ENCODE data around the gene EED. TPM values are rescaled to one million over a fixed set of nuclear protein-coding genes. Genes with fewer than 3 reads are reported as not detected.
"Not testable (repeated sequence)": the region's sequence is repeated elsewhere in the genome, so short reads cannot be mapped to it uniquely, and the experiment has no call there.

Gene EED
- total RNA-seq, 1 donor from 2014 or later = 12.1 TPM

DNA sequence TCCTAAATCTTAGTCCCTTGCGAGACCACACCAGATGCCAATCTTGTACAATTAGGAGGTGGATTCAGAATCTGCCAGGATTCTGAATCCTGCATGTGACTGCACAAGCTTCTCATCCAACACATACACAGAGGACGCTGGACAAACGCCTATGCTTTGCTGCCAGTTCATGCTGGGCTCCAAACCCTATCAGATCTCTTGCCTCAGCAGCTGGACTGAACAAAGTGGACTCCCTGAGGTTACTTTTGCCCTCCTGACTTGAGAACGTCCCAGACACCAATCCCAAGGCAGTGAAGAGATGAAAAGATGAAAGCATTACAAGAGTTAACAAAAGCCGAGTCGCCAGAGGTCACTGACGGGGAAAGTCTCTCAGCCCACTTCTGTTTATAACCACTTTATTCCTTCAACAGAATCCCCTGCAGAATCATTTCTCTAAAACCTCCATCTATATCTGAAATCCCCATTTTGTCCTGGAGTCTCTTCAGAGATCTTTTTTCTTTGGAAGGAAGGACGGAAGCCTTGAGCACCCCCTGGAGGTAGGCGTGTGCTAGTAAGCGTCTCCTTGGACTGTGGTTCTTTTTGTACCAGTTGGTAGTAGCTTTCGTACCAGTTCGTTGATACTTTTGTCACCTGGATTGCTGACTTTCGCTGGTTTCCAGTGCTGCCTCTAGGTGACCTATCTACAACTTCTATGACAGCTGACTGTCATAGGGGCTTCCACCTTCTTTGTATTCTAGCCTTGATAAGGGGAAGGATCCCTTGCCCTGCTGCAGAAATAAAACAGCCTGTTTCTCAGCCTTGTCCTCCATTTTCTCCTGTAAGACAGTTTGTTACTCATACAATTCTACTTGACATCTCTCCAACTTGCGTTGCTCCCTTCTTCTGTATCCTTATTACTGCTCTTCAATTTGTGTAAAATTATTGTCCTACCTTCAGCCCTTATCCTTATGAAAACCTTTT is 26.1 kb upstream of the EED start:
- peak overlapping the region; percentile 33 for H3K4me3 ChIP-seq (ENCODE audit: low read depth, low read length)
- DNase-seq (ENCODE audit: low read depth) = peak; percentile 36
- TF ChIP-seq, protein P1, sequence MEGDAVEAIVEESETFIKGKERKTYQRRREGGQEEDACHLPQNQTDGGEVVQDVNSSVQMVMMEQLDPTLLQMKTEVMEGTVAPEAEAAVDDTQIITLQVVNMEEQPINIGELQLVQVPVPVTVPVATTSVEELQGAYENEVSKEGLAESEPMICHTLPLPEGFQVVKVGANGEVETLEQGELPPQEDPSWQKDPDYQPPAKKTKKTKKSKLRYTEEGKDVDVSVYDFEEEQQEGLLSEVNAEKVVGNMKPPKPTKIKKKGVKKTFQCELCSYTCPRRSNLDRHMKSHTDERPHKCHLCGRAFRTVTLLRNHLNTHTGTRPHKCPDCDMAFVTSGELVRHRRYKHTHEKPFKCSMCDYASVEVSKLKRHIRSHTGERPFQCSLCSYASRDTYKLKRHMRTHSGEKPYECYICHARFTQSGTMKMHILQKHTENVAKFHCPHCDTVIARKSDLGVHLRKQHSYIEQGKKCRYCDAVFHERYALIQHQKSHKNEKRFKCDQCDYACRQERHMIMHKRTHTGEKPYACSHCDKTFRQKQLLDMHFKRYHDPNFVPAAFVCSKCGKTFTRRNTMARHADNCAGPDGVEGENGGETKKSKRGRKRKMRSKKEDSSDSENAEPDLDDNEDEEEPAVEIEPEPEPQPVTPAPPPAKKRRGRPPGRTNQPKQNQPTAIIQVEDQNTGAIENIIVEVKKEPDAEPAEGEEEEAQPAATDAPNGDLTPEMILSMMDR (conservative IDR thresholded peaks at IDR 0.05; ENCODE audit: low read depth, low read length) = peak; percentile 98

DNA sequence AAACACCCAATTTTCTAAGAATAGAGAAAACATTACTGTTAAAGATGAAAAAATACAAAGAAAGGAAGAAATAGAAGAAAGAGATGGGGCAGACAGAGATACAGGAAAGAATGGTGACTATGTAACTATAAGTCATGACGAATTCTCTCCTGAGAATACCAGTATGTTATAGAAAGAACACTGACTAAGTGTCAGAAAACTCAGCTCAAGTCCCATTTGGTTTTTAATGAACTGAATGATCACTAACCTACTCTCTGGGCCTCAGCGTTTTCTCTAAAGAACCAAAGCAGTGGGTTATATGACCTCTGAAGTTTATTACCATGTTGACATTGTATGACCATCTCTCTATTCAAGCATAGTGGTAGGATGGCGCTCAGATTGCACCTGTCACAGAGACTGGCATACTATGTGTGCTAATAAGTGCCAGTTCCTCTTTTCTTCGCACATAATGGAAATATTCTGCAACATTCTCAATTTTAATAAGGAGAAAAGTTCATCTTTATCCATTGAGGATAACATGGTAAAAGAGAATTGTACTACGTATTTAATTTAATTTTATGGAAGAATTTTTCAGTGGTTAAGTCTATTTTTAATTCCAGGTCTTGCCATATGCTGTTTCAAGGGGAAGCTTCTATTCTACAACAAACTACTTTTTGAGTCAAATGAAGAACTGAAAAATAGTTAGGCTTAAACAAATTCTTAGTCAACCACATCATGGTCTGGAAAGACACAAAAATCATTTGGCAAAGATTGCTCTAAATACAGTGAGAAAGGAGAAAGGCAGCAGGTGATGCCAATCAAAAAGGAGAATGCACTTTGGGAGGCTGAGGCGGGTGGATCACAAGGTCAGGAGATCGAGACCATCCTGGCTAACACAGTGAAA is 25.0 kb upstream of the EED start:
- DNase-seq (ENCODE audit: low read depth) = no peak
- TF ChIP-seq, protein P1 (conservative IDR thresholded peaks at IDR 0.05; ENCODE audit: low read depth, low read length) = no peak
- no peak overlapping the region for H3K4me3 ChIP-seq (ENCODE audit: low read depth, low read length)

DNA sequence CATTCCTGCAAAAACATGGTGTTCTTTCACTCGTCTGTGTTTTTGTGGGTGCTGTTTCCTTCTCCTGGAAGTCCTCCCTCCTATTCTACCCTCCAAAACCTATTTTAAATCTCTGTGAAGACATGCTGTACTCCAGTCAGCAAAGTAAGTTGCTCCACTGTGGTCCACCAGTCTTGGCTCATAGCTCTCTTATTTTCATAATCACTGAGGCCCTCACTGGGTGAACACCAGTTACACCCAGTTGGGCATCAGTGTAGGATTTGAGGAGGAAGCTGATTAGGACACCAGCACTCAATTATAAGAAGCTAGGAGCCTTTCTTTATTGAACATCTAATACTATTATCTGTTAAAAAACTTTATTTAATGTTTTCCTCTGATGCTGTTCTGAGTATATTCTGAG is 23.9 kb upstream of the EED start:
- H3K4me3 ChIP-seq (ENCODE audit: low read depth, low read length) = no peak overlapping the region
- TF ChIP-seq, protein P1 (conservative IDR thresholded peaks at IDR 0.05; ENCODE audit: low read depth, low read length) = no peak
- no peak for DNase-seq (ENCODE audit: low read depth)

DNA sequence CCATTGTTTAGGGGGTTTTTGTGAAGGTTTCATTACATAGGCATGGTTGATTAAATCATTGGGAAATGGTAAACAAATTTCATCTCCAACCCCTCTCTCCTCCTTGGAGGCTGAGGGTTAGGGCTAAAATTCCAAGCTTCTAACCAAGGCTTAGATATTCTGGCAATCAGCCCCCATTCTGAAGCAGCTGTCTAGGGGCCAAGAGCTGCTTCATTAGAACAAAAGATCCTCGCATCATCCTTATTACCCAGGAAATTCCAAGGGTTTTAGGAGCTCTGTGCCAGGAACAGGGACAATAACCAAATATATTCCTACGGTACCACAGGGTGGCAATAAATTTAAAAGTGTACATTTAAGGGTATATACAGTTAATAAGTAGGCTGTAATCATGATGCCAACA is 22.5 kb upstream of the EED start:
- TF ChIP-seq, protein P1 (conservative IDR thresholded peaks at IDR 0.05; ENCODE audit: low read depth, low read length) = no peak
- no peak overlapping the region for H3K4me3 ChIP-seq (ENCODE audit: low read depth, low read length)
- no peak for DNase-seq (ENCODE audit: low read depth)

DNA sequence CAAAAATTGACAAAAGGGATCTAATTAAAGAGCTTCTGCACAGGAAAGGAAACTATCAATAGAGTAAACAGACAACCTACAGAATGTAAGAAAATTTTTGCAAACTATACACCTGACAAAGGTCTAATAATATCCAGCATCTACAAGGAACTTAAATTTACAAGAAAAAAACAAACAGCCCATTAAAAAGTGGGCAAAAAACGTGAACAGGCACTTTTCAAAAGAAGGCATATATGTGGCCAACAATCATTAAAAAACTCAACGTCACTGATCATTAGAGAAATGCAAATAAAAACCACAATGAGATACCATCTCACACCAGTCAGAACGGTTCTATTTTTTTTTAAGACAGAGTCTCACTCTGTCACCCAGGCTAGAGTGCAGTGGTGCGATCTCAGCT is 20.0 kb upstream of the EED start:
- not testable (repeated sequence) for H3K4me3 ChIP-seq (ENCODE audit: low read depth, low read length); DNase-seq (ENCODE audit: low read depth)

DNA sequence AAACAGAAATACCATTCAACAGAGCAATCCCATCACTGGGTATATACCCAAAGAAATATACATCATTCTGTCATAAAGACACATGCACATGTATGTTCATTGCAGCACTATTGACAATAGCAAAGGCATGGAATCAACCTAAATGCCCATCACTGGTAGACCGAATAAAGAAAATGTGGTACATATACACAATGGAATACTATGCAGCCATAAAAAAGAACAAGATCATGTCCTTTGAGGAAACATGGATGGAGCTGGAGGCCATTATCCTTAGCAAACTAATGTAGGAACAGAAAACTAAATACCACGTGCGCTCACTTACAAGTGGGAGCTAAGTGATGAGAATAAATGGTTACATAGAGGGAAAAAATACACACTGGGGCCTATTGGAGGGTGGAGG is 19.2 kb upstream of the EED start:
- not testable (repeated sequence) for H3K4me3 ChIP-seq (ENCODE audit: low read depth, low read length); DNase-seq (ENCODE audit: low read depth)

DNA sequence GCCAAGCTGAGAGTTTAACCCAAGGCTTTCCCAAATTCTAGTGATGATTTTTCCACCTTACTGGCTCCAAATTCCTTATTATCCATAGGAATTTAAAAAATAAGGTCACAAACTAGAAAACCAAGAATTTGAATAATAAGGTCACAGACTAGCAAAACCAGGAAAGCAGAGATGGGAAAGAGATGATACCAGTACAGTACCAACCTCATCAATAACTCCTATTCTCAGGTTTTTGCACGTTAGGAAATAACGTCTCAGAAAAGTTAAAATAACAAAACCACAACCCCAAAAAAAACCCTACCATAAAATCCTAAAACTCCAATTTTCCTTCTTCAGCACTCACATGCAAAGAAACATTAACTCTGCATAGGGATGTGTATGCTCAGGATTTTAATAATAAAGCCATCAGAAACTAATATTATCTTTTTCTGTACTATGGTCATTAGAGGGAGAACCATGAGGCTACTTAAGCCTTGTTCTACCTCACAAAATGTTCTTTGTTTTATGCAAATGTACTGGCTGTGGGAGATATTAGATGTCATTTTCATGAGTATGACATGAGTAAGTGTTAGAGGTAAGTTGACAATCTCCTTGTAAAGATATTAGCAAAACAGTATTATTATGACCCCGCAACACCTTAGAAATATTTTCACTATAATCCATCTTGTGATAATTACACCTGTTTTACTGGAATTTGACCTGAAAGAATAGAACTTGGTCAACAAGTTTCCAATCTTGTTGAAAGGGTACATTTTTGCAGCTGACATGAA is 16.1 kb upstream of the EED start:
- no peak for DNase-seq (ENCODE audit: low read depth)
- TF ChIP-seq, protein P1 (conservative IDR thresholded peaks at IDR 0.05; ENCODE audit: low read depth, low read length) = no peak
- H3K4me3 ChIP-seq (ENCODE audit: low read depth, low read length) = no peak overlapping the region

DNA sequence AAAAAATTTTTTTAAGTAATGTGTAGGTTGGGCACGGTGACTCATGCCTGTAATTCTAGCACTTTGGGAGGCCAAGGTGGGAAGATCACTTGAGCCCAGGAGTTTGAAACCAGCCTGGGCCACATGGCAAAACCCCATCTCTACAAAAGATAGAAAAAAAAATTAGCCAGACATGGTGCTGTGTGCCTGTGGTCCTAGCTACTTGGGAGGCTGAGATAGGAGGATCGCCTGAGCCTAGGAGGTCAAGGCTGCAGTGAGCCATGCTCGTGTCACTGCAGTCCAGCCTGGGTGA is 15.6 kb upstream of the EED start:
- not testable (repeated sequence) for DNase-seq (ENCODE audit: low read depth); H3K4me3 ChIP-seq (ENCODE audit: low read depth, low read length)
